ENCODE measurements around the gene FADS2. TPM values are rescaled to one million over a fixed set of nuclear protein-coding genes. Genes with fewer than 3 reads are reported as not detected.

FADS2 gene
- total RNA-seq, 1 experiment from 2014 or later = 423 TPM

- TF ChIP-seq ARID4B (CRISPR knock-in tag; IDR thresholded peaks at IDR 0.05; ENCODE audit: borderline replicate concordance) = no peak
These were observed 54.8 kb downstream of the FADS2 start (continued) for GRCh38 chr11:61882879-61883278.

GRCh38 chr11:61883327-61883726, 55.2 kb downstream of the FADS2 start:
- H3K4me3 Mint-ChIP-seq = no peak overlapping the region
- DNase-seq (ENCODE audit: low spot score) (no peak), ATAC-seq (no peak)
- POLR2A ChIA-PET = no interaction called here
- peaks cover 32% of the 10 kb centered on the region for H3K4me1 Mint-ChIP-seq
- no peak for TF ChIP-seq ZNF281 (CRISPR knock-in tag; IDR thresholded peaks at IDR 0.05)
- TF ChIP-seq ATF3 (CRISPR knock-in tag; conservative IDR thresholded peaks at IDR 0.05) = no peak
- no peak for TF ChIP-seq TEAD1 (CRISPR knock-in tag; IDR thresholded peaks at IDR 0.05)
- TF ChIP-seq GRHL2 (CRISPR knock-in tag; IDR thresholded peaks at IDR 0.05; ENCODE audit: insufficient replicate concordance, severe bottlenecking) = no peak
- TF ChIP-seq ZBTB21 (CRISPR knock-in tag; IDR thresholded peaks at IDR 0.05; ENCODE audit: borderline replicate concordance) = no peak
- TF ChIP-seq ZNF232 (CRISPR knock-in tag; IDR thresholded peaks at IDR 0.05) = no peak
- no peak for TF ChIP-seq PRDM15 (CRISPR knock-in tag; IDR thresholded peaks at IDR 0.05)
- TF ChIP-seq ESRRA (CRISPR knock-in tag; IDR thresholded peaks at IDR 0.05; ENCODE audit: borderline replicate concordance) = no peak
- TF ChIP-seq CREB1 (CRISPR knock-in tag; IDR thresholded peaks at IDR 0.05) = no peak
- no peak for TF ChIP-seq CREM (CRISPR knock-in tag; IDR thresholded peaks at IDR 0.05)
- no peak for TF ChIP-seq TCF7 (CRISPR knock-in tag; IDR thresholded peaks at IDR 0.05; ENCODE audit: low read depth)
- TF ChIP-seq ARID4B (CRISPR knock-in tag; IDR thresholded peaks at IDR 0.05; ENCODE audit: borderline replicate concordance) = no peak
- no peak for TF ChIP-seq E2F1 (CRISPR knock-in tag; IDR thresholded peaks at IDR 0.05)
- no peak for TF ChIP-seq PRRX2 (CRISPR knock-in tag; IDR thresholded peaks at IDR 0.05)
- TF ChIP-seq IRF1 (CRISPR knock-in tag; IDR thresholded peaks at IDR 0.05) = no peak
- H3K36me3 Mint-ChIP-seq = no peaks in the 10 kb centered on the region; the same call in 1 of the 2 replicates
- H3K27me3 Mint-ChIP-seq (ENCODE audit: low read depth) = no peaks in the 10 kb centered on the region
- H3K27ac Mint-ChIP-seq = peak overlapping the region; percentile 54; the same call in 1 of the 2 replicates
- CTCF ChIA-PET = interaction anchor here (2.7 to 4.7 kb wide), 4 partner anchors 13 to 64 kb away, joined by 18 to 33 read pairs (median 26); no protein-coding TSS in a partner anchor
- H3K9me3 Mint-ChIP-seq = no peaks in the 10 kb centered on the region; the same call in 1 of the 2 replicates

Data from WTC11 (cell line).